Activated gamma-delta T cell treated with Interleukin-2 at 50 U/mL for 16 hours (primary cell): ENCODE results near the gene OGDHL.
"Not testable (repeated sequence)": the region's sequence is repeated elsewhere in the genome, so short reads cannot be mapped to it uniquely, and the experiment has no call there.

Experiments used
- DNase-seq: peaks from one replicate; pipeline ENCODE4 v3.0.0-alpha.2; 2020

The OGDHL gene

GRCh38 chr10:49738616-49739360, 23.3 kb downstream of the OGDHL start:
- DNase-seq, result no peak

DNA sequence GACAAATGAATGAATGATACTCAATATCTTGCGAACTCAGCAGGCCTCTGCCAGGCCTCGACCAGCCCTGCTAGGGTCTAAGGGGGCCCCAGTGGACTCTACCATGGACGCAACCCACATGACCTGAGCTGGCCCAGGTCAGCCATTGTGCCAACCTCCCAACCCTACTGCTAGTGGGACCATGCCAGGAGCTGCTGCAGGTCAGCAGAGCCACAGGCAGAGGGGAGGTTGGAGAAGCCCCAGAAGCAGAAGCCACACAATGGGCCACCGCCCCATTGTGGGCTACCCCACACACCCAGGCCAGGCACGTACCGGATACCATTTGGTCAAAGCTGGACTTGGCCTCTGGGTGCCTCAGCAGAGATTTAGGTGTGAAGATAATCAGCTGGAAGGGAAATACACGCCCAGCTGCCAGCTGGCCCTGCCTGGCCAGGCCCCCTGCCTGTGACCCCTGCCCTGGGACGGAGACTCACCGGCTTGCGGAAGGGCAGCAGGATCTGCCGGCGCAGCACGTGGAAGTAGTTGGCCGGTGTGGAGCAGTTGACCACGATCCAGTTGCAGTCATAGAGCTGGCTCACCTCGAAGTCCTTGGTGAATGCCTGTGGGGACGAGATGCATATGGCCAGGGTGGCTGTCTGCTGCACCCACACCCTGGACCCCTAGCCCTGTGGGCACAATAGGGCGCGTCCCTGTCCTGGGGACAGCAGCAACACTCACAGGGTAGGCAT, 24.5 kb downstream of the OGDHL start:
- DNase-seq, result no peak

- no peak for DNase-seq
Measured at GRCh38 chr10:49736564-49737113, 25.5 kb downstream of the OGDHL start.

DNA sequence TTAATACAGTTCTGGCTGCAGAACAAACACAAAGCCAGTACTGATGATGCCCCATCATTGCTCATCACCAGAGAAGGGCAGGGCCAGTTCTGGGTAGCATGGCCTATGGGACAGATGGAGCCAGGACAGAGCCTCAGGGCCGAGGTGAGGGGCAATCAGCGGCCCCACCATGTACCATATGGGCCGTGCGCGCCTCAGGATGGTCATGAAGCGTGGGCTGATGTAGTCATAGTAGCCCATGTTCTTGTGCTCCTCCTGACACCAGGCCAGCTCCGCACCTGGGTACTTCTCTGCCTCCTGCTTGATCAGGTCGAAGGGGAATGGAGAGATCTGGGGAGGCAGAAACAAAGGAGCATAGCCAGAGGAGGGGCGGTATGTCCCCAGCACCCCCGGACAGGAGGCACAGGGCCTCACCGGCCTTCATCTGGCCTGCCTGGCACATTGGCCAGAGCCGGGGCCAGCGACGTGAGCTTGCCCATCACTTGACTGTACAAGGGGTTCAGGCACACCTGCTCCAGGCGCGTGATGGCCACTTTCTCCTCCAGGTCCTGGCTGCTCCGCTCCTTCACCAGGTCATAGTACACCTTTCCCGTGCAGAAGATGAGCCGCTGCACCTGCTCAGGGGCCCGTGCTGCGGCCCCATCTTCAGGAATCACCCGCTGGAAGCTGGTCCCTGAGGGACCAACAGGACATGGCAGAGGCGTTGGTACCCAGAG, 26.1 kb downstream of the OGDHL start:
- no peak for DNase-seq

DNA sequence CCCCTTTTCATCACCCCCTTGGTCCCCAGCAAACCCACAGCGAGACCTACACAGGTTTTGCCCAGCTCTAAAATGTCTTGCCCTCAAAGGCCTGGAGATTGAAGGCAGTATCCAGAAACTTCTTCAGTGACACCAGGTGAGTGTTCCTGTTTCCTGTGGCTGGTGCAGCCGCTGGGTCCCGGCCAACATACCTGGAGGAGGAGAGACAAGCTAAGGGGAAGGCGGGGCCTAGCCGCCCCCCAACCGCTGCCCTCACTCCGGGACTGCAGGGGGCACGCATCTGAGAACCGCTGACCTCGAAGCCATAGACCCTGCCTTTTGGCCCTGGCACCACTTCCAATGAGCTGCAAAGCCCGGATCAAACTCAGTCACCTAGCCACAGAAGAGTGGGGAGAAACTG, 27.0 kb downstream of the OGDHL start:
- DNase-seq, result no peak

GRCh38 chr10:49734676-49735075, 27.4 kb downstream of the OGDHL start:
- DNase-seq, result no peak

DNA sequence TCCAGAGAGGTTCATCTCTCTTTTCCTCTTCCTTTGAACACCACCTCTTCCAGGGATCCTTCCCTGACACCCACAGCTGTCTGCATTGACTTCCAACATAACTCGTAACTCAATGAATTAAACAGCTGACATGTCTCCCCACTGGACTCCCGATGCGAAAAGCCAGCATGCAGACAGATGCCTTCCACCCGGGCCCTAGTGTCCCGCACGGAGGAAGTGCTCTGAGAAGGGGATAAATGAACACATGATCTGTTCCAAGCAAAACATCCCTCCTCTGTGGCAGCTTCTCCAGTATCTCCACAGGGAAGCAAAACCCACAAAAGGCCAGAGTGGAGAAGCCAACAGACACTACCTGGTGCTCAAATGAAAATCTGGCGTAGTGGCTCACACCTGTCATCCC, 28.3 kb downstream of the OGDHL start:
- no peak for DNase-seq

DNA sequence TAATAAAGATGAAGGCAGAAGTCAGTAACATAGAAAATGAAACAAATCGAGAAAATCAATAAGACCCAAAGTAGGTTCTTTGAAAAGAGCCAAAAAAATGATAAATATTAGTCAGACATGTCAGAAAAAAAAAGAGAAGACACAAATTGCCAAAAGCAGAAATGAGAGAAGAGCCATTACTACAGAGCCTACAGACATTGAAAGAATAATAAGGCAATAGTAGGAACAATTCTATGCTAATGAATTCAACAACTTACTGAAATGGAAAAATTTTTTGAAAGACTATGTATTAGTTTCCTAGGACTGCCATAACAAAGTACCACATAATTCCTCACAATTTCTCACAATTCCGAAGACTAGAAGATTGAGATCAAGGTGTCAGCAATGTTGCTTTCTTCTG, 35.5 kb downstream of the OGDHL start:
- no peak for DNase-seq

DNA sequence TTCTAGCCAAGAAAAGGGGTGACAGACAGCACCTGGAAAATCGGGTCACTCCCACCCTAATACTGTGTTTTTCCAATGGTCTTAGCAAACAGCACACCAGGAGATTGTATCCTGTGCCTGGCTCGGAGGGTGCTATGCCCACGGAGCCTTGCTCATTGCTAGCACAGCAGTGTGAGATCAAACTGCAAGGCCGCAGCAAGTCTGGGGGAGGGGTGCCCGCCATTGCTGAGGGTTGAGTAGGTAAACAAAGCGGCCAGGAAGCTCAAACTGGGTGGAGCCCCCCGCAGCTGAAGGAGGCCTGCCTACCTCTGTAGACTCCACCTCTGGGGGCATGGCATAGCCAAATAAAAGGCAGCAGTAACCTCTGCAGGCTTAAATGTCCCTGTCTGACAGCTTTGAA, 47.0 kb downstream of the OGDHL start:
- DNase-seq, result not testable (repeated sequence)

DNA sequence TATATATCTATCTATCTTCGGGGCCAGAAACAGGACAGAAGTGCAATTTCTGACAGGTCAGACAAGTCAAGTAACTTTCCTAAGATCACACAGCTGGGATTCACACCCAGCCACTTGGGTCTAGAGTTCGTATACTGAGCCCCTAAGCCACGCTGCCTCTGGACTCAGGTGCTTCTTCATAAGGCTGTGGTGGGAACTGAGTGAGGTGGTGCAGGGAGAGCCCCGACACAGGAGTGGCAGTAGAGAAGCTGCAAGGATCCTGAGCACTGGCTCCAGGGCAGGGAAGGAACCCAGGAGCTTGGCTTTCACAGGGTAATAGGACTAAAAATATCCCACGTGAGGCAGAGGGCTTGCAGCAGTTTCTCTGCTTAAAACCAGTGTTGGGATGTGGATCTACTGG, 48.9 kb downstream of the OGDHL start:
- no peak for DNase-seq

DNA sequence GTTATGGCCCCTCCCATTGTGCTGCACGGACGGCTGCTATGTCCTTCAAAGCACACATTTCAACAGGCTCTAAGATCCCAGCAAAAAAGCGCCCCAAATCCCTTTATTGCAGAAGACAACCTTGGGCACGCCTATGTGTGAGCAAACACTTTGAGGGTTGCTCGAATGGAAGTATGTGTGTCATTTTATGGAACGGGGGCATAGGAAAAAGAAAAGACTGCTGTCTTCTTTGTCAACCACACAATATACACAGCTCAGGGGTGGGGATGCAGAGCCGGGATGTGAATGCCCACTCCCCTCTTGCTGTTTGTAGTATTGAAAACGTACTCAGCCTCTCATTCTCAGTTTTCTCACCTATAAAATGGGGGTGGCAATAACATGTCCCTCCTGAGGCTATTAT, 50.6 kb downstream of the OGDHL start:
- DNase-seq, result no peak

- DNase-seq, result no peak
Measured at GRCh38 chr10:49710966-49711365, 51.2 kb downstream of the OGDHL start.

DNA sequence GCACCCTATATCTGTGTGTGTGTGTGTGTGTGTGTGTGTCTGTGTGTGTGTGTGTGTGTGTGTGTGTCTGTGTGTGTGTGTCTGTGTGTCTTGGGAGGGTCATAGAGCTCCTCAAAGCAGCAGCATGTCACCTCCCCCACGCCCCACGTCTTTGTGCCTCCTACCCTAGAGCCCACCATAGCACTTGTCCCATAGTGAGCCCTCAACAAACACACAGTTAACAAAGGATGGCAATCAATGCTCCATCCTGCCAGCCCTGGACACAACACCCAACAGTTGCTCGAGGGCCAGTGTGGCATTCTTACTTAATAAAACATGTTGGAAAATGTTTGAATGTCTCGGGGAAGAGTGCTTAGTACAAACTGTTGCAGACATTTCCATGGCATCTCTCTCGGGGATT, 52.2 kb downstream of the OGDHL start:
- DNase-seq, result no peak

DNA sequence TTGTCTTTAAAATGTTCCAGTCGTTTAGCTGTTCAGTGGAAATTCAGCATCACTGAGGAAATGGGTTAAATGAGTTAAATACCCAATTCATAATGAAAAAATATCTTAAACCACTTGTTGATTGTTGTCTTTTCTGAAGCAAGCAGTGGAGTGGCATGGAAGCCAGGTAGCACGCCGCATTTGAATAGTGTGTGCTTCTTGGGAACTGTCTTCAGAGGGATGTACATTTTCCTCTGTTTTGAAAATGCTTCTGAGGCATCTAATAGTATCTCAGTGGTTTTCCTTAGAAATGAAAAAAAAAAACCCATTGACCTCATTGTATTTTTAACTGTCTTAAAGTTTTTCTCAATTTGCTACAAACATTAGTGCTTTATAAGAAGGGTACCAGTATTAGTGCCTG, 54.5 kb downstream of the OGDHL start:
- DNase-seq, result no peak

DNA sequence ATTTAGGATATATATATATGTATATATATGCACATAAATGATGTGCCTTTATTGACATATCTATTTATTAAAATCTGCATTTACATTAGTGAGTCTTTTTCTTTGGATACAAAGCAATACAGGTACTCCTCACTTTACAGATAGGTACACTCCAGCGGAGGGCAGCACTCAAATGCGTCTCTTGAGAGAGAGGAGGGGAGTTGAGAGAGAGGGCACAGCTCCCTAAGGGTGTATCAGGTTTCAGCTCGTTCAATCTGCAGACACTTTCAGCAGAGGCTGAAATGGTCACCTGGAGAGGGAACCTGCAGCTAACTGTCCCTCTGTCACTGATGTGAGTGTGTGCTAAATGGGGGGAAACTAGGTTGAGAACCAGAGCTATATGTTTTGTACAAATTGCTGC, 61.1 kb downstream of the OGDHL start:
- no peak for DNase-seq

DNA sequence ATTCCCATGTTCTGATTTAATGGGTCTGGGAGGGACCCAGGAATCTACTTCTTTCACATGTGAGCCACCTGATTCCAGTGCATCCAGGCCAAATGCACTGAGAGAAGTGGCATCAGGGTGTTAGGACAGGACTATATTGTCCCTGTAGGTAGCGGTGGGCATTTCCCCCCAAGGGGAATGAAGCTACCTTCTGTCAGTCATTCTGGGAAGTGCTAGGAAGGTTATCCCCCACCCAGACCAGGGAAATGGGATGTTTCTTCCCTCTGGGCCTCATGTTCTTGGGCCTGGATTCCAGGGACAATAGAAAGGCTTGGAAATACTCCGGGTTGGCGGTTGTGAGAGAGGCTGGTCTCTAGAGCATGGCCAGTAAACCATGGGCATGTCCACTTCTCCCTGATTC, 61.9 kb downstream of the OGDHL start:
- DNase-seq, result no peak

- DNase-seq, result no peak
Measured at GRCh38 chr10:49698679-49699078, 63.4 kb downstream of the OGDHL start.

- no peak for DNase-seq
Measured at GRCh38 chr10:49696311-49696710, 65.8 kb downstream of the OGDHL start.

- DNase-seq, result no peak
Measured at GRCh38 chr10:49694466-49694865, 67.7 kb downstream of the OGDHL start.

DNA sequence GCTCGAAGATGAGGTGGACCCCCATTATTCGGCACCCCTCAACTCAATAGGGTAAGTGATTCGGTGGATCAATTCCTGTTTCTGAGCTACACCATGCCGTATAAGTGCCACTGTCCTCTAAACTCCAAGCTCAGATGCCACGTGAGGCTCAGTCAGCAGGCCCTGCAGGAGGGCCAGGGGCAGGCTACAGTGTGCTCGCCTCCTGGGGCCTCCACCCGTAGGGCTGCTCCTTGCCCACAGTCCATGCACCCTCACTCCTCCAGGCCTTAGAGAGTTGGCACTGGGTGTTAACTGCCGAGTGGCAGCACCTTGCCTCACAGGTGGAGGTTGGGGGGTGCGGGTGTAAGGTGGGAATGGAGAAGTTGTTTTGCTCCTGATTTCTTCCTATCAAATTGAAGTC, 70.5 kb downstream of the OGDHL start:
- no peak for DNase-seq

GRCh38 chr10:49690698-49691356, 71.3 kb downstream of the OGDHL start:
- DNase-seq, result no peak

DNA sequence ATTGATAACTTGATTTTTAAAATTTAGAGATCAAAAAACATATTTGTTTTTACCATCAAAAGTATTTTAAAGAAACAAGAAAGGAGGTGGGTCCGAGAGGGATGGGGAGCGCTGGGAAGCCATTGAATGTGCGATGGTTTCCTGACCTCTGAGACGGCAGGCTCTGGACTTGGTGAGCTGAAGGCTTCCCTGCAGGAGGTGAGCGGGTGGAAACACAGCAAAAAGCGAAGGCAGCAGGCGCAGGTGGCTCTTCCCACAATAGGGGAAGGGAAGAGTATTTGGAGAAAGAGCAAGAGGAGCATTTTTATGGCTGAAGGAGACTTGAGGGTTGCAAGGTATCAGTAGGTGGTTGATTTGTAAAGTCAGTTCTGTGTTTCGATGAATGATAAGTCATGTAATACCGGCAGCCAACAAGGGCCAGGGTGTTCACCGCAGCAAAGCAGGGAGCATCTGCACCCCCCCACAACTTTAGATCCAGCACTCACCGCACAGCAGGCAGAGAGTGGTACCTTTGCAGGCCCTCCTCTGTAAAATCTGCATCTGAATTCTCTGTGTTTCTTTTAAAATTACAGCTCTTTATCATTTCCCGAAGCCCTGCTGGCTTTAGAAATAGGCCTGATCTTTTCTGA, 72.1 kb downstream of the OGDHL start:
- DNase-seq, result no peak

DNA sequence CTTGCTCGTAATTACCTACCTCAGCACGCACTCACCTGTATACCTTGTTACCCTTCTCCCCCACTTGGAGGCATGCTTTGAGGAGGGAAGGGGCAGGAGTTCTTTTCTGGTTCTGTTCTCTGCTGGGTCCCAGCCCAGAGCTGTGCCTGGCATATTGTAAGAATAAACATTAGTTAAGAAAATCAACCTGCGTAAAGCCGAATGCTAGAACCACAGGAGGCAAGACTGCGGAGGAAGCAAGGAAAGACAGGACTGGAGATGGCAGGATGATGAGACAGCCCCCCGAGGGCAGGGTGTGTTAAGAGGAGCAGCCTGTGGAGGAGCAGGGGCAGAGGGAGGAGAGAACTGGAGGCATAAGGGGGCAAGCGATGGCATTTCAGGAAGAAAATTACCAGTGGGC, 73.2 kb downstream of the OGDHL start:
- no peak for DNase-seq
